Parathyroid adenoma (tissue), 2 donors: ENCODE results near the gene HAL.

Experiments used
- H2AFZ ChIP-seq: fragments of 300-600 bp; sonication (generic); one replicate; pipeline ENCODE4 v1.7.0; 2017; ENCODE audit warnings: antibody characterized with exemption, mild to moderate bottlenecking
- H3K27ac ChIP-seq: fragments of 300-600 bp; sonication (generic); one replicate; pipeline ENCODE4 v1.7.0; 2017
- H3K27me3 ChIP-seq: fragments of 300-600 bp; sonication (generic); one replicate; pipeline ENCODE4 v1.7.0; 2017; ENCODE audit warnings: low read length; ENCODE audit not compliant: control insufficient read depth, insufficient read depth
- H3K36me3 ChIP-seq: fragments of 300-600 bp; sonication (generic); one replicate; pipeline ENCODE4 v1.7.0; 2017; ENCODE audit warnings: low read length; ENCODE audit not compliant: control insufficient read depth, insufficient read depth
- H3K4me1 ChIP-seq: fragments of 300-600 bp; sonication (generic); one replicate; pipeline ENCODE4 v1.7.0; 2017; ENCODE audit warnings: control low read depth
- H3K4me2 ChIP-seq: fragments of 300-600 bp; sonication (generic); one replicate; pipeline ENCODE4 v1.7.0; 2017; ENCODE audit warnings: low read length
- H3K4me3 ChIP-seq: fragments of 300-600 bp; sonication (generic); one replicate; pipeline ENCODE4 v1.7.0; 2017; ENCODE audit warnings: low read depth, low read length
- H3K79me2 ChIP-seq: fragments of 300-600 bp; sonication (generic); one replicate; pipeline ENCODE4 v1.7.0; 2017; ENCODE audit warnings: control low read depth
- H3K9ac ChIP-seq: fragments of 300-600 bp; sonication (generic); one replicate; pipeline ENCODE4 v1.7.0; 2017; ENCODE audit warnings: mild to moderate bottlenecking
- H3K9me3 ChIP-seq: fragments of 300-600 bp; sonication (generic); one replicate; pipeline ENCODE4 v1.7.0; 2017; ENCODE audit warnings: low read length; ENCODE audit not compliant: control insufficient read depth
- TF ChIP-seq, protein P1 (sequence below): fragments of 300-600 bp; sonication (generic); IDR thresholded peaks from one replicate; pipeline ENCODE4 v1.7.0; 2017; ENCODE audit warnings: antibody characterized with exemption, mild to moderate bottlenecking
- donor health status: primary hyperparathyroidism.

HAL gene

GRCh38 chr12:96028538-96028937 lies 32.4 kb upstream of the HAL start:
- H2AFZ ChIP-seq: no peak overlapping the region
- H3K36me3 ChIP-seq: no peaks in the 10 kb centered on the region
- TF ChIP-seq, protein P1, sequence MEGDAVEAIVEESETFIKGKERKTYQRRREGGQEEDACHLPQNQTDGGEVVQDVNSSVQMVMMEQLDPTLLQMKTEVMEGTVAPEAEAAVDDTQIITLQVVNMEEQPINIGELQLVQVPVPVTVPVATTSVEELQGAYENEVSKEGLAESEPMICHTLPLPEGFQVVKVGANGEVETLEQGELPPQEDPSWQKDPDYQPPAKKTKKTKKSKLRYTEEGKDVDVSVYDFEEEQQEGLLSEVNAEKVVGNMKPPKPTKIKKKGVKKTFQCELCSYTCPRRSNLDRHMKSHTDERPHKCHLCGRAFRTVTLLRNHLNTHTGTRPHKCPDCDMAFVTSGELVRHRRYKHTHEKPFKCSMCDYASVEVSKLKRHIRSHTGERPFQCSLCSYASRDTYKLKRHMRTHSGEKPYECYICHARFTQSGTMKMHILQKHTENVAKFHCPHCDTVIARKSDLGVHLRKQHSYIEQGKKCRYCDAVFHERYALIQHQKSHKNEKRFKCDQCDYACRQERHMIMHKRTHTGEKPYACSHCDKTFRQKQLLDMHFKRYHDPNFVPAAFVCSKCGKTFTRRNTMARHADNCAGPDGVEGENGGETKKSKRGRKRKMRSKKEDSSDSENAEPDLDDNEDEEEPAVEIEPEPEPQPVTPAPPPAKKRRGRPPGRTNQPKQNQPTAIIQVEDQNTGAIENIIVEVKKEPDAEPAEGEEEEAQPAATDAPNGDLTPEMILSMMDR: no peak
- no peak overlapping the region for H3K9ac ChIP-seq
- H3K27ac ChIP-seq: no peak overlapping the region
- no peak overlapping the region for H3K4me3 ChIP-seq
- no peaks in the 10 kb centered on the region for H3K27me3 ChIP-seq
- no peaks in the 10 kb centered on the region for H3K9me3 ChIP-seq
- H3K4me1 ChIP-seq: peaks cover under 1% of the 10 kb centered on the region
- H3K79me2 ChIP-seq: peaks cover 17% of the 10 kb centered on the region
- H3K4me2 ChIP-seq: no peak overlapping the region

- H3K4me1 ChIP-seq: no peaks in the 10 kb centered on the region
- H3K9ac ChIP-seq: no peak overlapping the region
- H3K4me3 ChIP-seq: no peak overlapping the region
- no peaks in the 10 kb centered on the region for H3K9me3 ChIP-seq
- no peaks in the 10 kb centered on the region for H3K36me3 ChIP-seq
- H3K27me3 ChIP-seq: no peaks in the 10 kb centered on the region
- H3K27ac ChIP-seq: no peak overlapping the region
- TF ChIP-seq, protein P1: no peak
- peaks cover 14% of the 10 kb centered on the region for H3K79me2 ChIP-seq
- no peak overlapping the region for H2AFZ ChIP-seq
- no peak overlapping the region for H3K4me2 ChIP-seq
Observed at GRCh38 chr12:96026331-96026730, 30.2 kb upstream of the HAL start.

GRCh38 chr12:96025518-96025917 lies 29.4 kb upstream of the HAL start:
- Histone ChIP-seq H3K4me2 (no peak overlapping the region), H3K79me2 (peaks cover 13% of the 10 kb centered on the region), H3K27ac (no peak overlapping the region), H2AFZ (no peak overlapping the region), H3K27me3 (no peaks in the 10 kb centered on the region), H3K9me3 (no peaks in the 10 kb centered on the region), H3K9ac (no peak overlapping the region), H3K4me3 (no peak overlapping the region), H3K36me3 (no peaks in the 10 kb centered on the region), H3K4me1 (no peaks in the 10 kb centered on the region)
- TF ChIP-seq, protein P1: no peak

DNA sequence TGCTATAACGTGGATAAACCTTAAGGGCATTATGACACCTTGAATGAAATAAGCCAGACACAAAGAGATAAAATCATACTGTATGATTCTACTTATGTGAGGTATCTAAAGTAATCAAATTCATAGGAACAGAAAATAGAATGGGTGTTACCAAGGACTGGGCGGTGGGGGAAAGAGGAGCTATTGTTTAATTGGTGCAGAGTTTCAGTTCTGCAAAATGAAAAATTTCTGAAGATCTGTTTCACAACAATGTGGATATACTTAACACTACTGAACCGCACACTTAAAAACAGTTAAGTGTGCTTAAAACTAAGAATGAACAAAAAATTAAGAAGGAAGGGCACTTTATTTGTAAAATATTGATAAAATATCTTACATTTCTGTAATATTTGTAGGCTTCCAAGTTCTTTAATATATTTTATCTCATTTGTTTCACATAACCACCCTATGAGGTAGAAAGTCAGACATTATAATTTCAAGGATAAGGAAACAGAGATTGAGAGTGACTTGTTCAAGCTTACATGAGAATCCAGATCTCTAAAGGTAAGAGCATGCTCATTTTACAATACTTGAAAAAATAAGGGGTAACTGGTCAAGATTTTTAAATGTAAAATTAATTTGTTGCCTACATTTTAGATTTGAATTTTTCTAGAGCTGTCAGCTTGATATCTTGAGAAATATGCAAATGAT lies 24.3 kb upstream of the HAL start:
- TF ChIP-seq, protein P1: no peak
- Histone ChIP-seq H2AFZ (no peak overlapping the region), H3K4me1 (no peaks in the 10 kb centered on the region), H3K27me3 (no peaks in the 10 kb centered on the region), H3K36me3 (no peaks in the 10 kb centered on the region), H3K79me2 (no peaks in the 10 kb centered on the region), H3K9me3 (no peaks in the 10 kb centered on the region), H3K9ac (no peak overlapping the region), H3K4me2 (no peak overlapping the region), H3K4me3 (no peak overlapping the region), H3K27ac (no peak overlapping the region)

GRCh38 chr12:96015672-96016071 lies 19.5 kb upstream of the HAL start:
- Histone ChIP-seq H3K4me1 (no peaks in the 10 kb centered on the region), H3K9ac (no peak overlapping the region), H3K27ac (no peak overlapping the region), H3K79me2 (no peaks in the 10 kb centered on the region), H3K36me3 (no peaks in the 10 kb centered on the region), H3K4me3 (no peak overlapping the region), H3K9me3 (no peaks in the 10 kb centered on the region), H3K27me3 (no peaks in the 10 kb centered on the region), H2AFZ (no peak overlapping the region), H3K4me2 (no peak overlapping the region)
- TF ChIP-seq, protein P1: peak; percentile 23
